CD4-positive, alpha-beta T cell (primary cell): ENCODE data around the gene MYO3B. TPM values are rescaled to one million over a fixed set of nuclear protein-coding genes. Genes with fewer than 3 reads are reported as not detected.
"Not testable (repeated sequence)": the region's sequence is repeated elsewhere in the genome, so short reads cannot be mapped to it uniquely, and the experiment has no call there.

ENCODE experiments used
- ATAC-seq: fragments of 200-7000 bp; cut with Tn5 transposase; one replicate; pipeline ENCODE4 v1.10.0; 2022; ENCODE audit warnings: mild to moderate bottlenecking; ENCODE audit not compliant: poor library complexity
- CTCF ChIA-PET: fragments of 350-600 bp; sonication (Branson Sonifier 250); formaldehyde crosslinking; loops from one replicate; lab custom pipeline; 2021; ENCODE audit warnings: antibody characterized with exemption, inconsistent platforms; lab: Charles Lee
- POLR2A ChIA-PET: fragments of 350-600 bp; sonication (Branson Sonifier 250); formaldehyde crosslinking; loops from one replicate; lab custom pipeline; 2021; ENCODE audit warnings: antibody characterized with exemption, inconsistent platforms; lab: Charles Lee
- DNase-seq, 14 experiments: peaks; one replicate each; pipeline ENCODE4 v3.0.0-alpha.2; 2013 to 2020; ENCODE audit warnings: mixed read lengths in 2 of 14
- H3K27ac ChIP-seq, 2 donors: one replicate each; pipeline versions ENCODE4 v1.5.1 to v1.7.0; 2013; ENCODE audit warnings: low read length in 2 of 2, low read depth in 1 of 2, mild to moderate bottlenecking in 1 of 2
- H3K27me3 ChIP-seq, 2 experiments: 1 replicate in 1 of 2; 2 replicates in 1 of 2; pipeline versions ENCODE4 v1.6.1 to v1.7.0; 2013; ENCODE audit warnings: low read length in 2 of 2, control low read depth in 1 of 2, mild to moderate bottlenecking in 1 of 2, moderate library complexity in 1 of 2; ENCODE audit not compliant: insufficient read depth in 2 of 2, control insufficient read depth in 1 of 2
- H3K36me3 ChIP-seq: one replicate; pipeline ENCODE4 v1.6.1; 2013; ENCODE audit warnings: low read length, control low read depth; ENCODE audit not compliant: insufficient read depth
- H3K4me1 ChIP-seq: one replicate; pipeline ENCODE4 v1.6.1; 2013; ENCODE audit warnings: low read length, control low read depth; ENCODE audit not compliant: insufficient read depth
- H3K4me3 ChIP-seq: one replicate; pipeline ENCODE4 v1.5.1; 2013; ENCODE audit warnings: mild to moderate bottlenecking, low read length, moderate library complexity
- H3K9me3 ChIP-seq, 2 experiments: 1 replicate in 1 of 2; 2 replicates in 1 of 2; pipeline versions ENCODE4 v1.6.1 to v1.7.0; 2013; ENCODE audit warnings: low read length in 2 of 2, mild to moderate bottlenecking in 2 of 2, control low read depth in 1 of 2, moderate library complexity in 1 of 2; ENCODE audit not compliant: control insufficient read depth in 1 of 2, insufficient read depth in 1 of 2
- H3K27ac Mint-ChIP-seq: one replicate; pipeline ENCODE4 v1.8.0; 2020; ENCODE audit warnings: mixed read lengths
- H3K27me3 Mint-ChIP-seq: one replicate; pipeline ENCODE4 v1.8.0; 2021; ENCODE audit warnings: mixed read lengths
- H3K36me3 Mint-ChIP-seq: one replicate; pipeline ENCODE4 v1.8.0; 2021; ENCODE audit warnings: low read depth, mixed read lengths
- H3K4me1 Mint-ChIP-seq: one replicate; pipeline ENCODE4 v1.8.0; 2021; ENCODE audit warnings: low read depth, mixed read lengths
- H3K4me3 Mint-ChIP-seq: one replicate; pipeline ENCODE4 v1.8.0; 2020; ENCODE audit warnings: mild to moderate bottlenecking, mixed read lengths
- H3K9me3 Mint-ChIP-seq: one replicate; pipeline ENCODE4 v1.8.0; 2020; ENCODE audit warnings: mixed read lengths
- CTCF ChIP-seq: fragments of 200-600 bp; IDR thresholded peaks from one replicate; pipeline ENCODE4 v1.8.0; 2022; ENCODE audit warnings: antibody characterized with exemption, mild to moderate bottlenecking
- intact Hi-C, 2 experiments: fragments of 100-400 bp; cut with DNase I in 1 of 2; cut with micrococcal nuclease in 1 of 2; formaldehyde crosslinking; loops; one replicate each; pipeline versions ENCODE4 v1.15.1 to v1.9.0; 2023 to 2025; cut with DNase I, micrococcal nuclease
- total RNA-seq, 174 experiments: library from RNA in 2 of 174; stranded (reverse) in 2 of 174; gene quantifications; one replicate each; pipeline ENCODE4 v1.2.3 and lab custom pipeline; 2021 to 2026

The MYO3B gene
- total RNA-seq, 2 experiments from 2014 or later = not detected

GRCh38 chr2:170433448-170433847, 255.5 kb downstream of the MYO3B start:
- ChIA-PET CTCF (no interaction called here), POLR2A (no interaction called here)
- Mint-ChIP-seq H3K9me3 (no peaks in the 10 kb centered on the region), H3K4me1 (peaks cover 41% of the 10 kb centered on the region), H3K27me3 (no peaks in the 10 kb centered on the region), H3K27ac (no peak overlapping the region), H3K4me3 (no peak overlapping the region), H3K36me3 (no peaks in the 10 kb centered on the region)
- H3K9me3 ChIP-seq = no peaks in the 10 kb centered on the region
- no peak for ATAC-seq
- DNase-seq = no peak
- TF ChIP-seq CTCF = no peak
- intact Hi-C loops = no loop called here
- no peaks in the 10 kb centered on the region for H3K36me3 ChIP-seq
- peaks cover 12% of the 10 kb centered on the region for H3K4me1 ChIP-seq
- H3K27me3 ChIP-seq = peaks cover 0 to 2% of the 10 kb centered on the region in 2 experiments
- no peak overlapping the region for H3K27ac ChIP-seq
- H3K4me3 ChIP-seq = no peak overlapping the region

GRCh38 chr2:170434396-170434795, 256.4 kb downstream of the MYO3B start:
- H3K27ac ChIP-seq, H3K27me3 Mint-ChIP-seq, H3K4me3 ChIP-seq, intact Hi-C loops, H3K27me3 ChIP-seq, H3K27ac Mint-ChIP-seq, ATAC-seq, H3K9me3 ChIP-seq, H3K4me3 Mint-ChIP-seq, POLR2A ChIA-PET, H3K36me3 ChIP-seq, H3K36me3 Mint-ChIP-seq, DNase-seq, H3K9me3 Mint-ChIP-seq, CTCF ChIA-PET: not testable (repeated sequence)
- H3K4me1 ChIP-seq = peaks cover 12% of the 10 kb centered on the region
- H3K4me1 Mint-ChIP-seq = peaks cover 41% of the 10 kb centered on the region

DNA sequence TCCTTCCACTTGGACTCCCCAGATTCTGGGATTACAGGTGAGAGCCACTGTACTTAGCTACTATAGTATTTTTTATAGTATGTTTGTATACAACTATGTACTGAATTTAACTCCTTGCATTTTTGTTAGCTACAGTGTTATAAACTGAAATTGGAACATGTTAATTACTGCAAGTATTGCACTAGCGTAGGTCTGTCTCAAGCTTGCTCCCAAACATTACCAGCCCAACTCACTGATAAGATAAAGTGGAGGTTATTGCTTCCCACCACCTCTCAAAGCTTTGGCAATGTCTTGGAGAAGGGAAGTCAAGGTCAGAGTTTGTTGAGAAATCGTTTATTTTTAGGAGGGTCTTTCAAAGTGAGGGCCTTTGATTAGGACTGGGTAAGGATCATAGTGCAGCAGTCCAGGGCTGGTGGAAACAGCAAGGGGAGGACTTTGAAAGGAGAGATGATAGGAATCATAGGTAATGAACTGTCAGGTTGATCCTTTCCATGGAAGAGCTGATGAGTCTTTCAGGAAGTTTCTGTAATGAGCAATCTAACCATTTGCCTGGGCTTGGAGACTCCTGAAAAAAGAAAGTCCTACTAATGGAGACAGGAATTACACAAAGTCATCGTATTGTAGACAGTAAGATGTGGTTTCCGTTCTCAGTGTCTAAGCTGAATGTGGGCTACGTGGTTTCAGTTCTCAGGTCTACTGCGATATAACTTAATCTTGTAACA, 257.1 kb downstream of the MYO3B start:
- peaks cover 41% of the 10 kb centered on the region for H3K4me1 Mint-ChIP-seq
- ChIA-PET POLR2A (no interaction called here), CTCF (no interaction called here)
- H3K27me3 Mint-ChIP-seq = peaks cover 2% of the 10 kb centered on the region
- H3K27ac ChIP-seq = no peak overlapping the region
- H3K27me3 ChIP-seq = no peaks in the 10 kb centered on the region
- ATAC-seq (peak; percentile 55), DNase-seq (peak in 3 of 14 experiments; percentile 38 to 48 (median 39))
- peaks cover 12% of the 10 kb centered on the region for H3K4me1 ChIP-seq
- H3K9me3 ChIP-seq = no peaks in the 10 kb centered on the region
- H3K36me3 Mint-ChIP-seq = no peaks in the 10 kb centered on the region
- H3K9me3 Mint-ChIP-seq = no peaks in the 10 kb centered on the region
- H3K4me3 ChIP-seq = no peak overlapping the region
- intact Hi-C loops = no loop called here
- TF ChIP-seq CTCF = no peak
- peak overlapping the region; percentile 22 for H3K27ac Mint-ChIP-seq
- H3K36me3 ChIP-seq = no peaks in the 10 kb centered on the region
- H3K4me3 Mint-ChIP-seq = peak overlapping the region; percentile 31
